GM19023 (cell line): ENCODE results near the gene DIO3.

Experiments
- ATAC-seq: cut with Tn5 transposase; IDR thresholded peaks from one replicate; pipeline ENCODE4 v1.9.1; 2021; ENCODE audit warnings: mild to moderate bottlenecking, moderate library complexity; ENCODE audit not compliant: unreplicated experiment

DIO3 gene

DNA sequence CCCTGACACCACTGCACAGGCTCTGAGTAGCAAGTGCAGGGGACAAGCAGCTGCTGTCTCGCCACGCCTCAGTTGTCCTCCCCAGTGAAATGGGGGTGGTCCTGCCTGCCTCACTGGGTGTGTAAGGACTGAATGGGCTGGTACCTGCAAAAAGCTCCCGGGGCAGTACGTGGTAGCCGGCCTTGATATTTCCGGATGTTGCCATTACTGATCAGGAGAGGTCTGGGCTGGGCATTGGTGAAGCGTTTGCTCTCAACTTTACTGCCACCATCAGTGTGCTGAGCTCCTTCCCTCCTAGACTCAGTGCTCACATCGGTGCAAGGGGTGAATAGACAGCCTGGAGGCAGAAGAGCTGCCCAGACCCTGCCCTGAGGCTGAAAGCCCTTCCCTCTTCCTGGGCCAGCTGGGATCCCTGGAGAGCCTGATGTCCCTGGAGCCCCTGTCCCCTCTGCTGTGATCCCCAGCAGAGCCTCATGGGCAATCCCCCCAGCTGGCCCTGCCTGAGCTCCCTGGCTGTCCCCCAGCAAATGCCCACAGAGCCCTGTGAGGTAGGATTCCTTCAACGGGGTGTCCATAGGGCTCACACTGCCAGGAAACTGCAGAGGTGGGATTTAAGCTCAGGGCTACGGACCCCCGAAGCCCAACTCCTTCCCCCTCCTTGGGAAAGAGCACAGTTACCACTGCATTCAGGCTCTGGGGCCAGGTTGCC, 18.2 kb downstream of the DIO3 start:
- no peak for ATAC-seq

GRCh38 chr14:101581806-101582205, 20.5 kb downstream of the DIO3 start:
- no peak for ATAC-seq

DNA sequence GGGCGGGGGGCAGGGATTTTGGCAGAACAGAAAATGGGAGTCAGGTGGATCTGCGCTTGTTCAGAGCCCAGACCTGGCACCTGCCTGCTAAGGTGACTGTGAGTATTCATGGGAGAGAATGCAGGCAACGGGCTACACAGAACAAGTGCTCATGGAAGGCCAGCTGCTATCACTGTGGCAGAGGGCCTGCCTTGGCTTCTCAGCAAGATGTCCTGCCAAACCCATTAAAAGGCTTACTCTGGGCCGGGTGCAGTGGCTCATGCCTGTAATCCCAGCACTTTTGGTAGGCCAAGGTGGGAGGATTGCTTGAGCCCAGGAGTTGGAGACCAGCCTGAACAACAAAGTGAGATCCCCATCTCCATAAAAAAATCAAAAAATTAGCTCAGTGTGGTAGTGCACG, 21.0 kb downstream of the DIO3 start:
- ATAC-seq = no peak

DNA sequence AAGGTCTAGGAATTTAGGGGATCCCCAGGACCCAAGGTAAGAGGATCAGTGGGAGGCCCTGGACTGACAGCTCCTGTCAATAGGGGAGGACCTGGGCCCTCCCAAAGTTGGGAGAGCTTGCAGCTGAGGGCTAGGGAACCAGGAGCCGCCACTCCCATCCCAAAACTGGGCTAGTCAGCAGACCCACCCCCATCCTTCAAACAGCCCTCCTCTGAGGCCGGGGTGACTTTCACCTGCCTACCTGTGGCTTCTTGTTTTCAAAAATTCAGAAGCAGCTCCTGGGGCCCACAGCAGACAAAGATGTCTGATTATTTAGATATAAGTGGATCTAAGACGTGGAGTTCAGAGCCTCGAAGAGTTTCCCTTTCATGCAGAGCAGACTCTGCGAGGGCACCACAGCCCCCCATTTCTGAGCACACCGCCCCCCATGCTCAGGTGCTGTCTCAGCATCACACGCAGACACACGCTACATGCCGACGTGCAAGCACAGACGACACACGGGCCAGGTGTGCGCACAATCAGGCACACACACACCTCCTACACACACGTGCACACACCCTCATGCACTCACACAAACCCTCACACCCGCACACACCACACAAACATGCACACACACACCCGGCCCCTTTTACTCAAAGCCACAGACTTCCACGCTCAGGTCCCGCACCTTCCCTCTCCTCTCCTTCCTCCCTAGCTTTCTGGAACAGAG, 21.9 kb downstream of the DIO3 start:
- no peak for ATAC-seq

DNA sequence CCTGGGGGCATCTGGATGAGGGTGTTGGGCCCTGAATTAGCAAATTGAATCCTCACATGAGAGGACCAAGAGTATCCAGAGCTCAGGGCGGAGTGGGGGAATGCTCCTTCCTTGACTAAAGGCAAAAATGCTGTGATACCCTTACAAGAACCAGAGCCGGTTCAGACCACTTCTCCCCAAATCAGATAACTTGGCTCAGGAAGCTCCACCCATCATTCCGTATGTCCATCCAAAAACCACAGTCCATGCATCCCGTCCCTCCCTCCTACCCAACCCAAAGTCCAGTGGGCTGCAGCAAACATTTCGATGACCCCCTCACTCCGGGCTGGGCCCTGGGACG, 22.4 kb downstream of the DIO3 start:
- no peak for ATAC-seq

DNA sequence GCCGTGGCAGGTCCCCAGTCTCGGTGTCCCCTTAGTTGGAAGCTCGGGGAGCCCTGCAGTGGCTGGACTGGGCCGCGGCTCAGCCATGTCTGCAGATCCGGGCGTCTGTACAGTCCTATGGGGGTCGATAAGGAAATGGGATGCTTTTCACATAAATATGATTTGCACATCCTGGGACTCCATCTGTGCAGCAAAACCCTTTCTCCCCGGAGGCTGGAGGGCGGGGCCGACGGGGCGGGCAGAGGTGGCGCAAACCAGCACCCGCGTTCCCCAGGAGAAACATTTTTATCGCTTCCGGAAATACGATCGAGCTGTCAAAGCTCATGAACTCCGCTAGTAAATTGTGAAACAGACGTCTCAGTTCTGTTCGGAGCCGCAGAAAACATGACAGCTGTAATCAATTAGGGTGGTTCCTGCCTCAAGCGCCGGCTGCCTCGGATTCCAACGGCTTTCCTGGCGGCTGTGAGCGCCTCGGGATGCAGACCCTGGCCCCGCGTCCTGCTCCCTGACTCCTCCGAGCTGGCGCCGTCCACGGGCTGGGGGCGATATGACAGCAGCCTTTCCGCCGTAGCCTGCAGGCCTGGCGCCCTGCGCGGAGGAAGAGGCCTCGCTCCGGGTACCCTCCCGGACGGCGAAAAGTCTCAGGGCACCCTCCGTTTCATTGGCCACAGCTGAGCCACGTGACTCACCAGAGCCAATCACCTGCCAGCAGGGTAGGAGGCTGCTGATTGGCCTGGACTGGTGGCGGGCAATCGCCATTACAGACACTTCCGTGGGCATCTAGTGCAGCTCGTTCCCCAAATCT, 23.0 kb downstream of the DIO3 start:
- ATAC-seq = no peak

DNA sequence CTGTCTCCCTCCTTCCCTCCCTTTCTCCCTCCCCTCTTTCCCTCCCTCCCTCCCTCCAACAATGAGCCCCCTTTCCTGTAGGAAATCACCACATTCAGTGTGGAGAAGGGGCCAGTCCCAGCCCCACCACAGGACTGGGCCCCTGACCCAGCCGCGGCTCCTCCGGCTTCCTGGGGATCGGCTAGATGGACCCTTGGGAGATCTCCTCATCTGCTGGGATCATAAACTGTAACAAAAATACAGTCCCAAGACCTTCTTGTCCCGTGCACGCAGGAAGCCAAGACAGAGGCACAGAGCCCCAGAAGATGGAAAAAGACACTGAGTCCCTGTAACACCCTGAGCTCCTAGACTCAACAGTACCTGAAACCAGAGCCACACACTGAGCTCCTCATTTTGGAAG, 23.9 kb downstream of the DIO3 start:
- no peak for ATAC-seq

GRCh38 chr14:101586531-101587430, 25.5 kb downstream of the DIO3 start:
- ATAC-seq = no peak

DNA sequence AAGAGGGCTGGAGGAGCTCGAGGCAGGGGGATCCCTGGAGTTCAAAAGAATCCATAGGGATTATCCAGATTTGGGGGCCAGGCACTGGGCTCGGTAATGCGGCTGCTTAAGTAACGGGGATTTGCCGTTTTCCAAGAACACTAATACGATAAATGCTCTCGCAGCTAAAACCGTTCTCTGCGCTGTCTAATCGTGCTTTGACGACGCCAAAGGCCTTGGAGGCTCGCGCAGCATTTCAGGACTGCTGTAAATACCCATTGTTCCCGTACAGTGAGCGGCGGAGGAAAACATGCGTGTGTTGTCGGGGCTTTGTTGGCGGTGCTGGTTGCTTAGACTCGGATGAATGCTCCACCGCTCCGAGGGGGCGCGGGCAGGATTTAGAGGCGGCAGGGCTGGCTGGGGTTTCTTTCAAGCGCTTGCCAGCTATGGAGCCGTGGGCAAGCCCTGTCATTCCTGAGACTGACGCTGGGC, 26.2 kb downstream of the DIO3 start:
- ATAC-seq = no peak

DNA sequence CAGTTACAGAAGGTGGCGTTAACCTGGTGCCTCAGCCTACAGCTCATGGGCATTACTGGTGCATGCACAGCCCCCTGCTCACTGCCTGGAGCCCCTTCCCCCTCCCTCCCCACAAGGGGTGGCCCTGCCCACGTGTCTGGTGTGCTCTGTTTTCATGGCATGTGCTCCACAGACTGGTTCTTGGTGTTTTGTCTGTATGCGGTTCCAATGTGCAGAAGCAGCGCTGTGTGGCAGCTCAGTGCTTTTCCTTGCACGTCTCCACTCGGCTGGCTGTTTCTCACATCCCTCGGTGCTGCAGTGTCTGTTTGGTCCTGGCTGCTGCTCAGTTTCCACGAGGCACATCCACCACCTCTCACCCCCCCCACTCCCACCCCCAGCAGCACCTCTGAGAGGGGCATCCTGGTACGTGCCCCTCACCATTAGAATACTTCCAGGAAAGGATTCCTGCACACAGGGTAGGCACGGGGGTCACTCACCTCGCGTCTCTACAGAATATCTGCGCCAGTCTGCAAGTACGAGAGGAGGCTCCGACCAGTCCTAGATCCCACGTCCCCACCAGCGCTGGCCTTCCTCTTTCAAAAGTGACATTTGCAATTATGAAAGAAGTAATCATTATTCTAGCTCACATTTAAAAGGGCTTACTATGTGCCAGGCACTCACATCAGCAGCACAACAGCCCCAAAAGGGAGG, 27.1 kb downstream of the DIO3 start:
- no peak for ATAC-seq

DNA sequence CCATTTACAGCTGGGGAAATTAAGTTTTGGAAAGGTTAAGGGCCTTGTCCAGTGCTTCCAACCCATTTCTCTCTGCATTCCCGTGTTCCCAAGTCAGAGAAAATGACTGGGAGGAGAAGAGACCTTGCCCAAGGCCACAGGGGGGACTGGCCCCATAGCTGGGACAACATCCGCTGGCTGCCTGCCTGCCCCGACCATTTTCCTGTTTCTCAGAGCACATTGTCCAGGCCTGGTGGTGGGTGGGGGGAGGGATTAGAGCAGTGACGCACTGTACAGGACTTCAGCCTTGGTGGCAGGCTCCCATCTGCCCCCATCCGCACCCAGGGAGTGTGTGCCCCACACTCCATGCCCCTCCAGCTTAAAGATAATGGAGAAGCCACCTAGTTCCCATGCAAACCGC, 27.7 kb downstream of the DIO3 start:
- ATAC-seq = no peak

GRCh38 chr14:101589486-101590015, 28.3 kb downstream of the DIO3 start:
- ATAC-seq = no peak

- no peak for ATAC-seq
Measured at GRCh38 chr14:101590062-101590461, 28.8 kb downstream of the DIO3 start.

- no peak for ATAC-seq
Measured at GRCh38 chr14:101590616-101591015, 29.3 kb downstream of the DIO3 start.

DNA sequence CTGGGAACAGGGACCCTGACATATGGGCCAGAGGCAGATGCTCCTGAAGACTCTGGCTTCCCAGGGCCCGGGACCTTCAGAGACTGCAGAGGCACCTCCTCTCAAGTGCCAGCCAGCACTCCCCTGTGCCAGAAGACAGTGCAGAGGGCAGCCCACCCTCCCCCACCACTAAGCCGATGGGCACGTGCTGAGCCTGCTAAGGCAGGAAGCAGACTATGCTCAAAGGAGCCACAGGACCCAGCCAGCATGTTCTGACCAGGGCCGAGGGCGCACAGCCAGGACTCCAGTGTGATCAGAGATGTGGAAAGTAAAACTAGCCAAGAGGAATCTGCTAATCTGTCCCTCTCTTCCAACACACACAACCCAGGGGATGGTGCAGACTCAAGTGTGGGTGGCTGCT, 29.8 kb downstream of the DIO3 start:
- no peak for ATAC-seq

GRCh38 chr14:101591582-101591981, 30.3 kb downstream of the DIO3 start:
- no peak for ATAC-seq

DNA sequence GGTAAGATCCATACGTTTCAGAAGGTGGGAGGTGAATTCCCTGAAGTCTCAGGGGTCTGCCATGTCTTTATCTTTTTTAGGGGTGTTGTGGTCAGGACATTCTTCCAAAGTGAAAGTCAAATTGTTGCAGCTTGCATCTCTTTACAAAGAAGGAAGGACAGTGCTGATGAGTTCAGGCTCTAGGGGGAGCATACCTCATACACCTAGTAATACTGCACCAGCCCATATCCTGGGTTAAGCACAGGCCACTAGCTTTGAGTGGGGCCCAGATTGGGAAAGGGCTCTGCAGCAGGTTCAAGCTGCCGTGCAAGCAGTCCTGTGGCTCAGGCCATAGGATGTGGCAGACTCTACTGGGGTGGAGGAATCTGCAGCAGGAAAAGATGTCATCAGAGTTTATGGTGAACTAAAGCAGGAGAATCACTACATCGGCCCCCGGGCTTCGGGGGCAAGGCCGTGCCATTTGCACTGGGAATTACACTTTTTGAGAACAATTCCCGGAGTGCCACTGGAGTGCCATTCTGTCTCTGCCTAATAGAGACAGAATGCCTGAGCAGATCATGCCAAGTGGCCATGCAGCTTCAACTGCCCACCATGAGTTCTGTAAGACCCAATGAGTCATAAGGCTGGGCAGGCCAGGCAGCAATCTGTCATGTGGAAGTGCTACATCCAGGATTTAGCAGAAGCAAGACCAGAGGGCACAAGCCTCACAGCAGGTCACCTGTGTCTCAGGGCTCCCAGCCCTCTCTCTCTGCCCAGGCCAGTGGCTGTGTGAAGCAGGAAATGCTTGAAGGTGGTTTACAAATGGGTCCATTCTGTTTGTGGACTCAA, 32.3 kb downstream of the DIO3 start:
- ATAC-seq = no peak

DNA sequence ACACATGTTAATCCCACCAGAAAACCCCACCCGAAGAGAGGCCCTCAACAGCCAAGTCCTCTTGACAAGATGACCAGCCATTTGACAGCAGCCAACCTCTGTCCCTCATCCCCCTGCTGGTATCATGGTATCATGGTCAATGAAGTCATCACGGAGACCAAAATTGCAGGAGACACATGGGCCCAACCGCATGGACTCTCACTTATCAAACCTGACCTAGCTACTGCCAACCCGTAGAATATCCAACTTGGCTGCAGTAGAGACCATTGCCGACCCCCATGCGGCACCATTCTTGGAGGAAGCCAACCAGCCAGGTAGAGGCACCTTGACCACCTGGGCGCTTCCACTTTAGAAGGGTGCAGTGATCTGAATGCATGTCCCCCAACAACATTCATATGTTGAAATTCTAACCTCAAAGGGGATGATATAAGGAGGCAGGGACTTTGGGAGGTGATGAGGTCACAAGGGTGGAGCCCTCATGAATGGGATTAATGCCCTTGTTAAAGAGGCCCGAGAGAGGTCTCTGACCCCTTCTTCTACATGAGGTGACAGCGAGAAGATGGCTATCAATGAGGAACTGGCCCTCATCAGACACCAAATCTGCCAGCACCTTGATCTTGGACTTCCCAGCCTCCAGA, 33.3 kb downstream of the DIO3 start:
- no peak for ATAC-seq

DNA sequence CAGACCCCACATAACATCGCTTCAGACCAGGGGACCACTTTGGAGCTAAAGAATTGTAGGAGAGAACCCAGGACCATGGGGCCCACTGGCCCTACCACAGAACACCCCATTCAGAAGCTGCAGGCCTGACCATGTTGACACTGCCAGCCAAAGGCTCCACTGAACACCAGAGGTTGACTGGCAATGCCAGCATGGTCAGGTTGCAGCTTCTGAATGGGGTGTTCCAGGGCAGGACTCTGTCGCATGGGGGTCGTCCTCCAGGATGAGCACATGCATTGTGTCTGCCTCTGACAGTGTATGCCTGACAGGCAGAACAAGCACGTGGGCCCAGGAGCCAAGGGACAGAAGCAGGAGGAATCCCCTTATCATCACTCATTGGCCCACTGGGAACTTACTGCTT, 34.1 kb downstream of the DIO3 start:
- no peak for ATAC-seq
